ENCODE data around the gene TRIM27. TPM values are rescaled to one million over a fixed set of nuclear protein-coding genes. Genes with fewer than 3 reads are reported as not detected.

The TRIM27 gene
- total and polyA plus RNA-seq, 4 donors: 19.6 to 63.3 (median 32.5) TPM

DNA sequence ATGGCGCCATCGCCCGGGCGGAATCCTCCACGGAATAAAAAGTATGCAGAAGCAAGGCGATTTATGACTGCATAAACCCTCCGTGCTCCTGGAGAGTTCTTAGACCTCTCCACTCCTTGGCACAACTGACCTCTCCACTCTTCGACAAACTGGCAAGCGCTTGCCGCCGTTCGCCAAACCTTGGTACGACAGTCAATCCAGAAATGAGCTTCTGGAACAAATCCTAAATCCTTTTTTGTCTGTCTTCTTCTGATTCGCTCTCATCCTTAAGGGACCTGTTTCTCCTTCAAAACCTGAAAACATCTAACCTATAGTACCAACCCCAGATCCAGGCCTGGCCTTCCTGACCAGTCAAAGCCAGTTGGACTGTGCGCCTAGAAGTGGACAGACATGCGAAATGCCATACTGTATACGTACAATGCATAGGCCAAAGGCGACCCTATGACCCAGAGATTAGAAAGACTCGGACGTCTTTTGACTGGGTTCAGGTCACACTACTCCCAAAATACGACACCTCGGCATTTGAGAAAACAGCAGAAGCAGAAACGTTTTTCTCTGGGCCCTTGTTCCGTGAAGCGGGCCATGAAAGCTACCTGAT lies 59.4 kb downstream of the TRIM27 start (continued):
- TF ChIP-seq REST (IDR thresholded peaks at IDR 0.05): no peak

DNA sequence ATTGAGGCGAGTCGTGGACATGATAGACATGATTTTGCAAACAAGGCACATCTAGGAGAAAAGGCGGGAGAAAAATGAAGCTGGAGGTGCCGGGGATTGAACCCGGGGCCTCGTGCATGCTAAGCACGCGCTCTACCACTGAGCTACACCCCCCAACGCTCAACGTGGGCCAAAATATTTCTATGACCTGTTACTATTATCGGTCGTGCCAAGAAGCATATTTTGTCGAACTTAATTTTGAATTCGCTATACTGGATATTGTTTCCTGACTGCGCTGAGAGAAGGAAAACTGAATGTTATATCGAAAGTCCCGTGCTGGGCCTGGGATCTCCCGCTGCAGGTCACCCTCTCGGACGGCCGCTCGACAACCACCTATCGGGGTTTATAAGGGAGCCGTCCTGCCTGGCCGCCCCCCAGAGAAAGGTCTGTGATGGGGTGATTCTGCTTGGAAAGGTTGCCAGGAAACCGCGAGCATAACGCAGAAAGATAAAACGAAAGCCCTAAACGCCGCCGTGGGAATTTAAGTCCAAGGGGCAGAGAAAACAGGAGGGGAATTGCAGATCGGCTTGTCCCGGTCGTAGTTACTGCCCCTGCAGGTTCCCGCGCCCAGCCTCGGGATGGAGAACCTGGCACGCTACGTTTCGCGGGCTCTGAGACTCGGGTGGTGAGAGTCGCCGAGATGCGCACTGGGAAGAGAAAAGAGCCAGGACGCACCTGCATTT lies 60.0 kb downstream of the TRIM27 start:
- H3K27ac ChIP-seq (ENCODE audit: low read depth in 1 of 2, low read length in 2 of 2): peak overlapping the region; percentile 15 to 39
- H3K9me3 ChIP-seq (ENCODE audit: control insufficient read depth in 4 of 4, low read length in 3 of 4): no peaks in the 10 kb centered on the region
- peak overlapping the region; percentile 33 to 36 for H3K9ac ChIP-seq (ENCODE audit: low read depth in 1 of 2, low read length in 2 of 2)
- peak; percentile 91 for DNase-seq (ENCODE audit: low spot score)
- no peaks in the 10 kb centered on the region for H3K36me3 ChIP-seq (ENCODE audit: control insufficient read depth in 4 of 4, insufficient read depth in 3 of 4, low read depth in 1 of 4, low read length in 3 of 4)
- H3K4me1 ChIP-seq (ENCODE audit: control insufficient read depth in 4 of 4, insufficient read depth in 4 of 4, low read length in 3 of 4): peaks cover 3 to 20% (median 12%) of the 10 kb centered on the region in 4 donors
- no peaks in the 10 kb centered on the region for H3K27me3 ChIP-seq (ENCODE audit: control insufficient read depth in 4 of 4, insufficient read depth in 4 of 4, low read length in 3 of 4)
- TF ChIP-seq, protein P1, sequence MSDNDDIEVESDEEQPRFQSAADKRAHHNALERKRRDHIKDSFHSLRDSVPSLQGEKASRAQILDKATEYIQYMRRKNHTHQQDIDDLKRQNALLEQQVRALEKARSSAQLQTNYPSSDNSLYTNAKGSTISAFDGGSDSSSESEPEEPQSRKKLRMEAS (IDR thresholded peaks at IDR 0.05): peak; percentile 99
- TF ChIP-seq REST (IDR thresholded peaks at IDR 0.05): peak; percentile 29
- TF ChIP-seq ZBTB33 (IDR thresholded peaks at IDR 0.05): peak; percentile 59
- TF ChIP-seq JUND (IDR thresholded peaks at IDR 0.05): peak in 1 of 2 donors; percentile 29
- TF ChIP-seq CTCF (IDR thresholded peaks at IDR 0.05; ENCODE audit: low read depth, low read length, missing input control): no peak
- peak; percentile 100 for TF ChIP-seq ATF3 (IDR thresholded peaks at IDR 0.05)
- peak; percentile 6 for TF ChIP-seq FOXA2 (IDR thresholded peaks at IDR 0.05)
- peak; percentile 52 for TF ChIP-seq YY1 (IDR thresholded peaks at IDR 0.05)
- no peak for TF ChIP-seq TAF1 (conservative IDR thresholded peaks at IDR 0.05)
- peak in 1 of 2 donors; percentile 20 for TF ChIP-seq GABPA (IDR thresholded peaks at IDR 0.05 in 1 of 2, conservative IDR thresholded peaks at IDR 0.05 in 1 of 2)
- no peak for TF ChIP-seq EGR1 (IDR thresholded peaks at IDR 0.05; ENCODE audit: low read depth in 2 of 2)
- WGBS: under 1% methylated on average over 47 of the region's 47 CpGs
- peak overlapping the region; percentile 57 to 95 (median 71) for H3K4me3 ChIP-seq (ENCODE audit: low read depth in 1 of 3, low read length in 3 of 3)
